ENCODE measurements around the gene GLRX3. TPM values are rescaled to one million over a fixed set of nuclear protein-coding genes. Genes with fewer than 3 reads are reported as not detected.

GLRX3 gene
- total and polyA plus RNA-seq, 2 of the 13 experiments (the other 11 are each of a cell fraction or from before 2014, with no cell fraction given): 91.4 to 135 TPM

DNA sequence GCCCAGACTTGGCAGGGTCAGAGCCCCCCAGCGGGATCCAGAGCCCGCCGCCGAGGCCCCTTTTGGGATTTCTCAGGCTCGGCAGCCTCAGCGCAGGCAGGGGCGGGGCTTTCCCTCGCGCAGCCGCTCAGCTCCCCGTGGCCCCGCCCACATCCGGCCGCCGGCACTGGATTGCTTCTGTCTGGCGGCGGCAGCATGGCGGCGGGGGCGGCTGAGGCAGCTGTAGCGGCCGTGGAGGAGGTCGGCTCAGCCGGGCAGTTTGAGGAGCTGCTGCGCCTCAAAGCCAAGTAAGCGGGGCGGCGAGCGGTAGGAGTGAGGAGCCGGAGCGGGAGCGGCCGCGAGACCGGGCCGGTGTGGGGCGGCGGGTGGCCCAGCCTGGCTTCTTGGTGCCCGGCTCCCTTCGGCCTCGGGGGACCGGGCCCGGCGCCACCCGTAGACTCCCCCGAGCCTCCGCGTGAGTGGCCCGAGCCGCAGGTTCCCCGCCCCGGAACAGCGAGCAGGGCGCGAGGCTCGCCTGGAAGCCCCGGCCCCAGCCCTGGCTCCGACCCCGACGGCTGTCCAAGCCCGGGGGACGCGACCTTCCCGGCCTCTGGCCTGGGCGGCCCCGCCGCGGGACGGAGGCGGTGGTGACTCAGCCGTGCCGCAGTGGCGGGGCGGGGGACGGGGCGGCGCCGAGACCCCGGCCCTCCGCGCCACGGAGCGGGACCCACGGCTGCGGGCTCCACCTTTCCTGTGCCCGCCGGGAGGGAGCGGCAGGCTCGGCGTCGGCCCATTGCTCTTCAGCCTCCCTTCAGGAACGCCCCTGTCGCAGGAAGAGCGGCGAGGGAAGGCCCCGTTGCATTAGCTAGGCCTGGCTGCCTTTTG lies at the start of gene GLRX3 (continued):
- TF ChIP-seq, protein P1, sequence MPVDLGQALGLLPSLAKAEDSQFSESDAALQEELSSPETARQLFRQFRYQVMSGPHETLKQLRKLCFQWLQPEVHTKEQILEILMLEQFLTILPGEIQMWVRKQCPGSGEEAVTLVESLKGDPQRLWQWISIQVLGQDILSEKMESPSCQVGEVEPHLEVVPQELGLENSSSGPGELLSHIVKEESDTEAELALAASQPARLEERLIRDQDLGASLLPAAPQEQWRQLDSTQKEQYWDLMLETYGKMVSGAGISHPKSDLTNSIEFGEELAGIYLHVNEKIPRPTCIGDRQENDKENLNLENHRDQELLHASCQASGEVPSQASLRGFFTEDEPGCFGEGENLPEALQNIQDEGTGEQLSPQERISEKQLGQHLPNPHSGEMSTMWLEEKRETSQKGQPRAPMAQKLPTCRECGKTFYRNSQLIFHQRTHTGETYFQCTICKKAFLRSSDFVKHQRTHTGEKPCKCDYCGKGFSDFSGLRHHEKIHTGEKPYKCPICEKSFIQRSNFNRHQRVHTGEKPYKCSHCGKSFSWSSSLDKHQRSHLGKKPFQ (CRISPR knock-in tag; IDR thresholded peaks at IDR 0.05; ENCODE audit: insufficient replicate concordance): peak; percentile 57
- TF ChIP-seq ELF4 (CRISPR knock-in tag; IDR thresholded peaks at IDR 0.05; ENCODE audit: borderline replicate concordance) (no peak), ZFY (CRISPR knock-in tag; IDR thresholded peaks at IDR 0.05) (peak; percentile 87), ZNF256 (CRISPR knock-in tag; conservative IDR thresholded peaks at IDR 0.05) (no peak), REXO4 (CRISPR knock-in tag; IDR thresholded peaks at IDR 0.05; ENCODE audit: borderline replicate concordance) (no peak), HCFC1 (IDR thresholded peaks at IDR 0.05; ENCODE audit: low read depth, low read length) (peak; percentile 42; the same call in 1 of the 2 replicates), GTF3A (CRISPR knock-in tag; conservative IDR thresholded peaks at IDR 0.05) (no peak), PHF8 (CRISPR knock-in tag; IDR thresholded peaks at IDR 0.05) (peak; percentile 88), ZNF101 (CRISPR knock-in tag; IDR thresholded peaks at IDR 0.05; ENCODE audit: borderline replicate concordance, low read depth) (peak; percentile 30; the same call in 1 of the 2 replicates), JUN (CRISPR knock-in tag; IDR thresholded peaks at IDR 0.05) (no peak; the same call in 1 of the 2 replicates), ZNF234 (CRISPR knock-in tag; conservative IDR thresholded peaks at IDR 0.05) (no peak), JARID2 (CRISPR knock-in tag; IDR thresholded peaks at IDR 0.05; ENCODE audit: insufficient replicate concordance) (no peak), ZNF83 (CRISPR knock-in tag; IDR thresholded peaks at IDR 0.05; ENCODE audit: borderline replicate concordance) (no peak), ZZZ3 (CRISPR knock-in tag; IDR thresholded peaks at IDR 0.05; ENCODE audit: borderline replicate concordance) (peak; percentile 67; the same call in 1 of the 2 replicates), SKI (IDR thresholded peaks at IDR 0.05; ENCODE audit: partially characterized antibody) (peak; percentile 10)
- TF ChIP-seq, protein P2, sequence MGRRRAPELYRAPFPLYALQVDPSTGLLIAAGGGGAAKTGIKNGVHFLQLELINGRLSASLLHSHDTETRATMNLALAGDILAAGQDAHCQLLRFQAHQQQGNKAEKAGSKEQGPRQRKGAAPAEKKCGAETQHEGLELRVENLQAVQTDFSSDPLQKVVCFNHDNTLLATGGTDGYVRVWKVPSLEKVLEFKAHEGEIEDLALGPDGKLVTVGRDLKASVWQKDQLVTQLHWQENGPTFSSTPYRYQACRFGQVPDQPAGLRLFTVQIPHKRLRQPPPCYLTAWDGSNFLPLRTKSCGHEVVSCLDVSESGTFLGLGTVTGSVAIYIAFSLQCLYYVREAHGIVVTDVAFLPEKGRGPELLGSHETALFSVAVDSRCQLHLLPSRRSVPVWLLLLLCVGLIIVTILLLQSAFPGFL (CRISPR knock-in tag; IDR thresholded peaks at IDR 0.05): no peak
- TF ChIP-seq, protein P3, sequence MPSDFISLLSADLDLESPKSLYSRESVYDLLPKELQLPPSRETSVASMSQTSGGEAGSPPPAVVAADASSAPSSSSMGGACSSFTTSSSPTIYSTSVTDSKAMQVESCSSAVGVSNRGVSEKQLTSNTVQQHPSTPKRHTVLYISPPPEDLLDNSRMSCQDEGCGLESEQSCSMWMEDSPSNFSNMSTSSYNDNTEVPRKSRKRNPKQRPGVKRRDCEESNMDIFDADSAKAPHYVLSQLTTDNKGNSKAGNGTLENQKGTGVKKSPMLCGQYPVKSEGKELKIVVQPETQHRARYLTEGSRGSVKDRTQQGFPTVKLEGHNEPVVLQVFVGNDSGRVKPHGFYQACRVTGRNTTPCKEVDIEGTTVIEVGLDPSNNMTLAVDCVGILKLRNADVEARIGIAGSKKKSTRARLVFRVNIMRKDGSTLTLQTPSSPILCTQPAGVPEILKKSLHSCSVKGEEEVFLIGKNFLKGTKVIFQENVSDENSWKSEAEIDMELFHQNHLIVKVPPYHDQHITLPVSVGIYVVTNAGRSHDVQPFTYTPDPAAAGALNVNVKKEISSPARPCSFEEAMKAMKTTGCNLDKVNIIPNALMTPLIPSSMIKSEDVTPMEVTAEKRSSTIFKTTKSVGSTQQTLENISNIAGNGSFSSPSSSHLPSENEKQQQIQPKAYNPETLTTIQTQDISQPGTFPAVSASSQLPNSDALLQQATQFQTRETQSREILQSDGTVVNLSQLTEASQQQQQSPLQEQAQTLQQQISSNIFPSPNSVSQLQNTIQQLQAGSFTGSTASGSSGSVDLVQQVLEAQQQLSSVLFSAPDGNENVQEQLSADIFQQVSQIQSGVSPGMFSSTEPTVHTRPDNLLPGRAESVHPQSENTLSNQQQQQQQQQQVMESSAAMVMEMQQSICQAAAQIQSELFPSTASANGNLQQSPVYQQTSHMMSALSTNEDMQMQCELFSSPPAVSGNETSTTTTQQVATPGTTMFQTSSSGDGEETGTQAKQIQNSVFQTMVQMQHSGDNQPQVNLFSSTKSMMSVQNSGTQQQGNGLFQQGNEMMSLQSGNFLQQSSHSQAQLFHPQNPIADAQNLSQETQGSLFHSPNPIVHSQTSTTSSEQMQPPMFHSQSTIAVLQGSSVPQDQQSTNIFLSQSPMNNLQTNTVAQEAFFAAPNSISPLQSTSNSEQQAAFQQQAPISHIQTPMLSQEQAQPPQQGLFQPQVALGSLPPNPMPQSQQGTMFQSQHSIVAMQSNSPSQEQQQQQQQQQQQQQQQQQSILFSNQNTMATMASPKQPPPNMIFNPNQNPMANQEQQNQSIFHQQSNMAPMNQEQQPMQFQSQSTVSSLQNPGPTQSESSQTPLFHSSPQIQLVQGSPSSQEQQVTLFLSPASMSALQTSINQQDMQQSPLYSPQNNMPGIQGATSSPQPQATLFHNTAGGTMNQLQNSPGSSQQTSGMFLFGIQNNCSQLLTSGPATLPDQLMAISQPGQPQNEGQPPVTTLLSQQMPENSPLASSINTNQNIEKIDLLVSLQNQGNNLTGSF (CRISPR knock-in tag; IDR thresholded peaks at IDR 0.05): 0 out of 2 replicates have a peak, but pooled peaks have one; percentile 23
- TF ChIP-seq, protein P4, sequence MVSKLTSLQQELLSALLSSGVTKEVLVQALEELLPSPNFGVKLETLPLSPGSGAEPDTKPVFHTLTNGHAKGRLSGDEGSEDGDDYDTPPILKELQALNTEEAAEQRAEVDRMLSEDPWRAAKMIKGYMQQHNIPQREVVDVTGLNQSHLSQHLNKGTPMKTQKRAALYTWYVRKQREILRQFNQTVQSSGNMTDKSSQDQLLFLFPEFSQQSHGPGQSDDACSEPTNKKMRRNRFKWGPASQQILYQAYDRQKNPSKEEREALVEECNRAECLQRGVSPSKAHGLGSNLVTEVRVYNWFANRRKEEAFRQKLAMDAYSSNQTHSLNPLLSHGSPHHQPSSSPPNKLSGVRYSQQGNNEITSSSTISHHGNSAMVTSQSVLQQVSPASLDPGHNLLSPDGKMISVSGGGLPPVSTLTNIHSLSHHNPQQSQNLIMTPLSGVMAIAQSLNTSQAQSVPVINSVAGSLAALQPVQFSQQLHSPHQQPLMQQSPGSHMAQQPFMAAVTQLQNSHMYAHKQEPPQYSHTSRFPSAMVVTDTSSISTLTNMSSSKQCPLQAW (CRISPR knock-in tag; IDR thresholded peaks at IDR 0.05): no peak; the same call in 1 of the 2 replicates

Data from HepG2 (cell line).